Liver (tissue), 9 donors: ENCODE measurements around the gene SH3RF3. TPM values are rescaled to one million over a fixed set of nuclear protein-coding genes. Genes with fewer than 3 reads are reported as not detected.

Experiments
- DNase-seq: peaks from one replicate; pipeline ENCODE4 v3.0.0-alpha.2; 2017; ENCODE audit warnings: low spot score
- H3K27ac ChIP-seq, 2 donors: one replicate each; pipeline ENCODE4 v1.7.0; 2013; ENCODE audit warnings: inconsistent platforms in 2 of 2, low read length in 2 of 2, control low read depth in 1 of 2, low read depth in 1 of 2, mild to moderate bottlenecking in 1 of 2
- H3K27me3 ChIP-seq, 4 donors: one replicate each; pipeline versions ENCODE4 v1.6.1 to v1.7.0; 2013; ENCODE audit warnings: low read length in 3 of 4, inconsistent platforms in 1 of 4, mild to moderate bottlenecking in 1 of 4, moderate library complexity in 1 of 4; ENCODE audit not compliant: control insufficient read depth in 4 of 4, insufficient read depth in 4 of 4
- H3K36me3 ChIP-seq, 4 donors: one replicate each; pipeline versions ENCODE4 v1.6.1 to v1.7.0; 2013; ENCODE audit warnings: low read length in 3 of 4, mild to moderate bottlenecking in 3 of 4, low read depth in 1 of 4, moderate library complexity in 1 of 4; ENCODE audit not compliant: control insufficient read depth in 4 of 4, insufficient read depth in 3 of 4
- H3K4me1 ChIP-seq, 4 donors: one replicate each; pipeline versions ENCODE4 v1.6.1 to v1.7.0; 2013; ENCODE audit warnings: low read length in 3 of 4, mild to moderate bottlenecking in 3 of 4, moderate library complexity in 1 of 4; ENCODE audit not compliant: control insufficient read depth in 4 of 4, insufficient read depth in 4 of 4
- H3K4me3 ChIP-seq, 3 donors: one replicate each; pipeline versions ENCODE4 v1.6.1 to v1.7.0; 2013; ENCODE audit warnings: low read length in 3 of 3, control low read depth in 1 of 3, low read depth in 1 of 3, mild to moderate bottlenecking in 1 of 3
- H3K9ac ChIP-seq, 2 donors: one replicate each; pipeline ENCODE4 v1.7.0; 2013; ENCODE audit warnings: low read length in 2 of 2, mild to moderate bottlenecking in 2 of 2, moderate library complexity in 2 of 2, control low read depth in 1 of 2, low read depth in 1 of 2
- H3K9me3 ChIP-seq, 4 donors: one replicate each; pipeline versions ENCODE4 v1.6.1 to v1.7.0; 2013; ENCODE audit warnings: low read length in 3 of 4; ENCODE audit not compliant: control insufficient read depth in 4 of 4
- ATF3 ChIP-seq: IDR thresholded peaks from 2 replicates; pipeline ENCODE4 v1.6.1; 2016; ENCODE audit warnings: antibody characterized with exemption
- CTCF ChIP-seq: fragments of 150-350 bp; IDR thresholded peaks from 2 replicates; pipeline ENCODE4 v1.5.1; 2017; ENCODE audit warnings: improper control_type of control experiment, low read depth, low read length; ENCODE audit not compliant: missing input control
- EGR1 ChIP-seq, 2 donors: IDR thresholded peaks; 2 replicates each; pipeline ENCODE4 v1.6.1; 2016 to 2018; ENCODE audit warnings: antibody characterized with exemption in 2 of 2, low read depth in 2 of 2
- FOXA1 ChIP-seq: IDR thresholded peaks from 2 replicates; pipeline ENCODE4 v1.6.1; 2016; ENCODE audit warnings: antibody characterized with exemption
- FOXA2 ChIP-seq: IDR thresholded peaks from 2 replicates; pipeline ENCODE4 v1.6.1; 2016; ENCODE audit warnings: antibody characterized with exemption
- GABPA ChIP-seq, 2 donors: IDR thresholded peaks in 1 of 2; conservative IDR thresholded peaks in 1 of 2; 2 replicates each; pipeline ENCODE4 v1.6.1; 2016; ENCODE audit warnings: antibody characterized with exemption in 2 of 2, mild to moderate bottlenecking in 1 of 2, moderate library complexity in 1 of 2
- HNF4A ChIP-seq, 2 donors: conservative IDR thresholded peaks; 2 replicates each; pipeline ENCODE4 v1.6.1; 2016; ENCODE audit warnings: antibody characterized with exemption in 2 of 2, mild to moderate bottlenecking in 2 of 2
- HNF4G ChIP-seq: IDR thresholded peaks from 2 replicates; pipeline ENCODE4 v1.6.1; 2016; ENCODE audit warnings: antibody characterized with exemption
- JUND ChIP-seq, 2 donors: IDR thresholded peaks; 2 replicates each; pipeline ENCODE4 v1.6.1; 2016; ENCODE audit warnings: antibody characterized with exemption in 2 of 2
- MAX ChIP-seq: IDR thresholded peaks from 2 replicates; pipeline ENCODE4 v1.6.1; 2016; ENCODE audit warnings: antibody characterized with exemption
- NR2F2 ChIP-seq: IDR thresholded peaks from 2 replicates; pipeline ENCODE4 v1.6.1; 2016; ENCODE audit warnings: antibody characterized with exemption
- RAD21 ChIP-seq, 2 donors: IDR thresholded peaks; 2 replicates each; pipeline ENCODE4 v1.6.1; 2016; ENCODE audit warnings: antibody characterized with exemption in 2 of 2, mild to moderate bottlenecking in 2 of 2
- REST ChIP-seq: IDR thresholded peaks from 2 replicates; pipeline ENCODE4 v1.6.1; 2016; ENCODE audit warnings: antibody characterized with exemption, mild to moderate bottlenecking
- RXRA ChIP-seq, 2 donors: IDR thresholded peaks; 2 replicates each; pipeline ENCODE4 v1.6.1; 2017 to 2018; ENCODE audit warnings: antibody characterized with exemption in 2 of 2, mild to moderate bottlenecking in 1 of 2
- SP1 ChIP-seq: IDR thresholded peaks from 2 replicates; pipeline ENCODE4 v1.6.1; 2018; ENCODE audit warnings: antibody characterized with exemption, mild to moderate bottlenecking
- TAF1 ChIP-seq: conservative IDR thresholded peaks from 2 replicates; pipeline ENCODE4 v1.6.1; 2016; ENCODE audit warnings: antibody characterized with exemption, mild to moderate bottlenecking
- YY1 ChIP-seq: IDR thresholded peaks from 2 replicates; pipeline ENCODE4 v1.6.1; 2016; ENCODE audit warnings: antibody characterized with exemption, mild to moderate bottlenecking
- ZBTB33 ChIP-seq: IDR thresholded peaks from 2 replicates; pipeline ENCODE4 v1.6.1; 2016; ENCODE audit warnings: antibody characterized with exemption
- WGBS: extraction: QIAGEN DNeasy Blood & Tissue Kit; methylation state at CpG from one replicate; pipeline ENCODE4 v1.1.7; 2013; 5-methylcytosine and 5-hydroxymethylcytosine counted together
- polyA plus RNA-seq, 2 donors: library from polyadenylated mRNA; stranded (reverse) in 1 of 2; unstranded in 1 of 2; fragments of 200-250 nt in 1 of 2; fragments of >200 nt in 1 of 2; fragmentation: Nextera tagmentation in 1 of 2; extraction: Ambion mirVana in 1 of 2; gene quantifications; one replicate each; pipeline versions ENCODE4 v1.2.1 to v1.2.3, GENCODE V29; 2013 to 2015
- total RNA-seq, 2 donors: library from RNA; depleted of rRNA; stranded (reverse); fragments of >200 nt; gene quantifications; one replicate each; pipeline ENCODE4 v1.2.3, GENCODE V29; 2014
- donor health status: healthy.
- donor health status: healthy.
- donor health status: healthy.
- donor health status: healthy.
- donor health status: healthy.

SH3RF3 gene
- total and polyA plus RNA-seq, 4 donors, result 0.11 to 1.0 (median 0.54) TPM

GRCh38 chr2:109271920-109272319 lies 142.9 kb downstream of the SH3RF3 start:
- no peak for DNase-seq
- H3K27ac ChIP-seq, result no peak overlapping the region

More at GRCh38 chr2:109271920-109272319, 142.9 kb downstream of the SH3RF3 start:
- no peaks in the 10 kb centered on the region for H3K4me1 ChIP-seq
- no peaks in the 10 kb centered on the region for H3K27me3 ChIP-seq
- 96% methylated on average over 3 of the region's 3 CpGs for WGBS
- H3K9ac ChIP-seq, result no peak overlapping the region
- H3K4me3 ChIP-seq, result no peak overlapping the region
- no peaks in the 10 kb centered on the region for H3K9me3 ChIP-seq
- no peaks in the 10 kb centered on the region for H3K36me3 ChIP-seq
- TF ChIP-seq JUND (IDR thresholded peaks at IDR 0.05) (no peak), CTCF (no peak), MAX (no peak), HNF4G (no peak), HNF4A (conservative IDR thresholded peaks at IDR 0.05) (no peak), FOXA1 (no peak), FOXA2 (no peak), ZBTB33 (no peak), GABPA (IDR thresholded peaks at IDR 0.05 in 1 of 2, conservative IDR thresholded peaks at IDR 0.05 in 1 of 2) (no peak), TAF1 (no peak), ATF3 (no peak), REST (no peak), SP1 (no peak), RXRA (IDR thresholded peaks at IDR 0.05) (no peak), NR2F2 (no peak), EGR1 (IDR thresholded peaks at IDR 0.05; ENCODE audit: low read depth in 2 of 2) (no peak), YY1 (no peak), RAD21 (IDR thresholded peaks at IDR 0.05) (no peak)
